ENCODE measurements around the gene IL37. TPM values are rescaled to one million over a fixed set of nuclear protein-coding genes. Genes with fewer than 3 reads are reported as not detected.

The IL37 gene
- total RNA-seq, 1 experiment from 2014 or later: not detected

DNA sequence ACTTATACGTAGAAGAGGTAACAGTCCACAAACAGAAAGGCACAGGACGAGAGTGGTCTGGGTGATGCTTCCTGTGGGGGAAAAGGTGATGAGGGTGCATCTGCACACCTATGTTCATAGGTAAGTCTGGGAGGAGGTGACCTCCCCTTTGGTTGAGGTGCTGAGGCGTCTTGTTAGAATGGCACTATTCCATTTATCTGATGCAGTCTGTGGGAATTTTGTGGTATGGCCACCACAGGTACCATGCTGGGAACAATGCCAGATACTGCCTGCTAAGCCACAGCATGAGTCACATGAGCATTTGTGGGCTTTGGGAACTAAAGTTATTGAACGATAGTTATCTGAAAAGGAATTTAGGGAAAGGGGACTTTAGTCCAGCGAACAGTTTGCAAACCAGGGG, 27.9 kb downstream of the IL37 start:
- in situ Hi-C loops (cut with HindIII; ENCODE audit: low pct_unique_long_range_greater_than_20kb, low sequenced_read_pairs): no loop called here
- no peak for DNase-seq (ENCODE audit: low read depth, low spot score)

DNA sequence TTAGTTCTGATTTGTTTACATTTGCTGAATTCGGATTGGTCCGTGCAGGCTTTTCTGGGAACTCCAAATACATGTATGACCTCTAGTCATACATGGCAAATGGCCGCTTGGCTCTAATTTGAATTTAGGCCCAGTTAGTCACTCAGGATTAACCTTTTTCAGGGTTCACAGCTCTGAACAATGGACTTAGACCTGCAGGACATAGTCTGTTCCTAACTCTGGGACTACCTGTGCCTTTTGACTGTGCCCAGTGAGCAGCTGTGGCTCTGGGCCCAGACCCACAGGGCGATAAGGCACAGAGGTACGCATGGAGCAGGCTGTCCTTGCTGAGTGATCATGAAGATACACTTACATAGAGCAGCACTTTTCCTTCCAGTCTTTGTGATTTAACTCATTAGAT, 28.5 kb downstream of the IL37 start:
- in situ Hi-C loops (cut with HindIII; ENCODE audit: low pct_unique_long_range_greater_than_20kb, low sequenced_read_pairs): no loop called here
- no peak for DNase-seq (ENCODE audit: low read depth, low spot score)

DNA sequence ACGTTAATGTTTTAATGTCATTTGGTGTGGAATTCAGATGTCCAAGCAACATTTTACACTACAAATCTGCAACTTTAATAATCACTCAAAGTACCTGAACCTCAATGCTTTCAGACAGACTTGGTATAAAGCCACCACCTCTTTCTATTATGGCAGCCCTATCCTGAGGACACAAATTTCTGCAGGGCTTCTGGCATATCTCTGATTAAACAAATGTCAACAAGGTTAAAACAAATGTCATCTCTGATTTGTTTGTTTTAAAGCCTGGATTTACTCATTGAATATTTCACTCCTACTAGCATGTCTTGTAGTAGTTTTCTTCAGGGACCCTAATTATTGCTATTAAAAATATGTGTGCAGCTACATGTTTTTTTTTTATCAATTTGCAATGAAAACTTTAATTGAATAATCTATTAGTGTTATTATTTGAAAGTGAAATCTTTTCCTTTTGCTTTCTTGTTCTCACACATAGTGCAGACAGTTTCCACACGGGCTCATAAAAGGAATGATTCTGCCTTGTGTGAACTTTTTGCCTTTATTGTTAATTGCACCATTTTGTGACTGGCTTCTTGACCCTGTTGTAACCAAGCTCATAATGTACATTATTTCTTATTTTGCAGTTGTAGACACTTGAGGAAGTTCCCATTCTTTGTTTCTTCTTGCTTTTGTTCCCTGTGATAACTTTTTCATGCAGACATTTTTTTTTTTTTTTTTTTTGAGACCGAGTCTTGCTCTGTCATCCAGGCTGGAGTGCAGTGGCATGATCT, 30.1 kb downstream of the IL37 start:
- in situ Hi-C loops (cut with HindIII; ENCODE audit: low pct_unique_long_range_greater_than_20kb, low sequenced_read_pairs): no loop called here

DNA sequence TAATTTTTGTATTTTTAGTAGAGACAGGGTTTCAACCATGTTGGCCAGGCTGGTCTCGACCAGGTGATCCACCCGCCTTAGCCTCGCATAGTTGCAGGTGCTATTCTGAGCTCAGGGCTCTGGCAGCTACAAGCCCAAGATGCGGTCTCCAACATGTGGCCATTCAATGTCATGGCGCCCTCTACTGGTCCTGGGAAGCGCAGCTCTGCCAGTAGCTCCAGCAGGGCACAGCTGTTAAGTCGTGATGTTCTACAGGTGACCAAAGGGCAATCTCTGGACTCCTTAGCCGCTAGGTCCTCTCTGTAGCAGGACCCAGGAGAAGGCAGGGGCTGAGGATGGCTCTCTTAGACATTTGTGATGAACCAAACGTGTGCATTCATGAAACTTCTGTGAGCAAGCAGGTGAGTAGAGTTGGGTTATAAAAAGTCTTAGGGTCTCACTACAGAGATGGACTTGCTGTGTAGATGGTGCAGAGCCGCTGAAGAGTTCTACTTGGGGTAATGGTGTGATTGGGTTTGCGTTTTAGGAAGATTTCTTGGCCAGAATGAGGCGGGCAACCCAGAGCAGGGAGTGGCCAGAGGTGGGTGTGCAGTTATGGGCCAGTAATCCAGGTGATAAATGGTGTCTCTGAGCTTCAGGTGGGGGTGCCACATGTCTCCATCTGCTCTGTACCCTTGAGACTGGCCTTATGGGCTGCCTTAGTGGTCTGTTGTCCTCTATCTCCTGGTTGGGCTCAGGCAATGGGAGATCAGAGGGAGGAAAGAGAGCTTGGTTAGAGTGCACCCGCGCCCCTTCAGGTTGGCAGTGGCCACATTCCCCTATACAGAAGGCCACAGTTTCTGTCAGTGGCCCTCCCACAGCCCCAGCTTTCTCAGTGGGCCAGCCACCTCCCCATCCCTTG, 31.0 kb downstream of the IL37 start:
- peak; percentile 82 for DNase-seq (ENCODE audit: low read depth, low spot score)
- in situ Hi-C loops (cut with HindIII; ENCODE audit: low pct_unique_long_range_greater_than_20kb, low sequenced_read_pairs): no loop called here

More for the DNA sequence above, 30.1 kb downstream of the IL37 start:
- DNase-seq (ENCODE audit: low read depth, low spot score): no peak

DNA sequence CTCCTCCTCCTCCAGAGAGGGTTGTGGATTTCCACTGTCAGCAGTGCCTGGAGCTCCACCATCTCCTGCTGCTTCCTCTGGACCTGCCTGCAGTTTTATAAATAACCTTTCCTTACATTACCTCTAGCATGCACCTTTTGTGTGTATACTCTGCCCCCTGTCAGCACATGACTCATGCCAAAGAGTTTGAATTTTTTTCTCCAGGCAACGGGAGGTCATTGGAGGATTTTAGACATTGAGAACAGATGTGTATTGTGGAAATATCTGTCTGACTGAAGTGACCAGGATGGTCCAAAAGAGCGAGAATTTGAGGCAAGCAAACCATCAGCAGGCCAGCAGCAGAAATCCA, 31.7 kb downstream of the IL37 start:
- in situ Hi-C loops (cut with HindIII; ENCODE audit: low pct_unique_long_range_greater_than_20kb, low sequenced_read_pairs): no loop called here

DNA sequence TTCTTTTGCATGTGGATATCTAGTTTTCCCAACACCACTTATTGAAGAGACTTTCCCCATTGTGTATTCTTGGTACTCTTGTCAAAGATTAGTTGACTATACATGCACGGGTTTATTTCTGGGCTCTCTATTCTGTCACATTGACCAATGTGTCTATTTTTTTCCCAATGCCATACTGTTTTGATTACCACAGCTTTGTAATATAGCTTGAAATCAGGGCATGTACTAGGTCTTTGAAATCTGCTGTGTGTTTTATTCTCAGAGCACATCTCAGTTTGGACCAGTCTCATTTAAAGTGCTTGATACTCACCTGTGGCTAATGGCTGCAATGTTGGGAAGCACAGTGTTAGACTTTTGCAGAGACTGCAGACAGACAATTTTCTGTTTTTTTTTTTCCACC, 34.0 kb downstream of the IL37 start:
- in situ Hi-C loops (cut with HindIII; ENCODE audit: low pct_unique_long_range_greater_than_20kb, low sequenced_read_pairs): no loop called here
- DNase-seq (ENCODE audit: low read depth, low spot score): no peak

More for the DNA sequence above, 31.7 kb downstream of the IL37 start:
- no peak for DNase-seq (ENCODE audit: low read depth, low spot score)

DNA sequence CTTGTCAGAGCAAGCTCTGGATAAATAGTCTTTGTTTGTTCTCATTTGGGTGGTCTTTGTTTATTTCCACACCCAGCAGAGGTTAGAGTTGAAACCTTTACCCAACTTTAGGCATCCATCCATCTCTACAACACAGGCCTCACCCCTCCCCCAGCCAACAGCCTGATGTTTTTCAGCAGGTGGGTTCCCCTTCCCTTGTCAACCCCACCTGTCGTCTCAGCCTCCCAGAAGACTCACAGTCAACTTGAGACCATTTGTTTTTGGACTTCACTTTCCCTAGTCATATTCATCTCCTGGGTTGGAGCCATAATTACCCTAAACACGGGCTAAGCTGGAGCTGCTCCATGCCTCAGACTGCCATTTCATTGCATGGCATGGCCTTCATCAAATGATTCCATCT, 35.1 kb downstream of the IL37 start:
- in situ Hi-C loops (cut with HindIII; ENCODE audit: low pct_unique_long_range_greater_than_20kb, low sequenced_read_pairs): no loop called here

DNA sequence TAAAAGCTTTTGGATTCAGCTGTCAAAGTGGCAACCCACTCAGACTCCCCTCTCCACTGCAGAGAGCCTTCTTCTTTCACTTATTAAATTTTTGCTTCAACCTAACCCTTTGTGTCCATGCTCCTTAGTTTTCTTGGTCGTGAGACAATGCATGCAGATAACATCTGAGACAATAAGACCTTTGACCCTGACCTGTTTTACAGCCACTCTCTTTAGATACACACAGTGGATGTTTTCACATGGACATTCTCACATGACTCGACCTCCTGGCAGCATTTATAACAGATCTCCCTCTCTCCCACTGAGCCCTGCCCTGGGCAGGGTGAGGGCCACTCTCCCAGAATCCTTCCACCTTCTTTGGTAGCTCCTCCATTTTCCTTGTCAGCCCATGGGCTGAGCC, 36.4 kb downstream of the IL37 start:
- in situ Hi-C loops (cut with HindIII; ENCODE audit: low pct_unique_long_range_greater_than_20kb, low sequenced_read_pairs): no loop called here
- peak; percentile 16 for DNase-seq (ENCODE audit: low read depth, low spot score)

More for the DNA sequence above, 35.1 kb downstream of the IL37 start:
- DNase-seq (ENCODE audit: low read depth, low spot score): no peak

DNA sequence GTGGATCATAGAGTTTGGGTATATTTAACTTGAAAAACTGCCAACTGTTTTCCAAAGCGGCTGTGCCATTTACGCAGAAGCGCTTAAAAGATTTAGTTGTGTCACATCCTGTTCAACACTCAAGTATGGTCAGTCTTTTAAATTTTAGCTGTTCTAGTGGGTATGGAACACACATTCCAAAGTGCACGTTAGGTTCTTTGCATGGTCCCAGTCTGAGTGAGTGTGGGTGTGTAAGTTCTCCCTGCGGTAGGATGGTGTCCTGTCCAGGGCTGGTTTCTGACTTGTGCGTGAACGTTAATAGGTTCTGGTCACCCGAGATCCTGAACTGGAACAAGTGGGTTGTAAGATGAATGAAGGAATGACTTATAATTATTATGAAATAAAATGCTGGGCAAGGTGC, 38.5 kb downstream of the IL37 start:
- in situ Hi-C loops (cut with HindIII; ENCODE audit: low pct_unique_long_range_greater_than_20kb, low sequenced_read_pairs): no loop called here
- no peak for DNase-seq (ENCODE audit: low read depth, low spot score)

DNA sequence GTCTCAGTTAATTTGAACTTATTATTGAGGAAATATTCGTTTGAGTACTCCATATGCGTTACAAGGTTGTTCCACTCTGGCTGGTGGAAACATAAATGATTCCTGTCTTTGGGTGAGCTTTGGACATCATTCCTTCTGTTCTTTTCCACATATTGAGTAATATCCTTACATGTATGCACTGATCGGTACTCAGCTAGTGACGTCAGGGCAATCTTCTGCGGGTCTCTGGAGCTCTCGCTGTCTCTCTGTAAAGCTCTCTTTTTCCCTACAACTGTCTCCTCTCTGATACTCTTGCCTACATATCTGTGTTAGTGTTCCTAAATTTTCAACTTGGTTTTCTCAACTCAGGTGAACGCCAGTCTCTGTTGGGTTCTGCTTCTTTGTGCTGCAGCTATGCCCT, 43.4 kb downstream of the IL37 start:
- in situ Hi-C loops (cut with HindIII; ENCODE audit: low pct_unique_long_range_greater_than_20kb, low sequenced_read_pairs): no loop called here

DNA sequence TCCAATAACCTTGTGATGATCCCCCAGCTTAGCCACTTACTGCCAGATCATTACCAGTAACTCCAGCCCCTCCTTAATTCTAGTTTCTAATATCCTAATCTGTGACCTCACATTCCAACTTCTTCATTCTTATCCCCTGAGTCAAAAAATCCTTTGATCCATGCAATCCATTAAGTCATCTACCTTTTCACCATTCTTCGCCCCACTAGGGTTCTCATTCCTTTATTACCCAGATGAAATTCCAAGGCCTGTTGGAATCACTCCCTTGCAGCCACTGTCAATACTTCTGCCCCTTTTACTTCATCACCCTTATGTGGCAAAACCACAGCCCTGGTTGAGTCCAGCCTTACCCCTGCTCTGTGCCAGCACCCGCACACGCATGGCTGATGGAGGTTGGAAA, 46.5 kb downstream of the IL37 start:
- in situ Hi-C loops (cut with HindIII; ENCODE audit: low pct_unique_long_range_greater_than_20kb, low sequenced_read_pairs): no loop called here
- no peak for DNase-seq (ENCODE audit: low read depth, low spot score)

More for the DNA sequence above, 43.4 kb downstream of the IL37 start:
- no peak for DNase-seq (ENCODE audit: low read depth, low spot score)

DNA sequence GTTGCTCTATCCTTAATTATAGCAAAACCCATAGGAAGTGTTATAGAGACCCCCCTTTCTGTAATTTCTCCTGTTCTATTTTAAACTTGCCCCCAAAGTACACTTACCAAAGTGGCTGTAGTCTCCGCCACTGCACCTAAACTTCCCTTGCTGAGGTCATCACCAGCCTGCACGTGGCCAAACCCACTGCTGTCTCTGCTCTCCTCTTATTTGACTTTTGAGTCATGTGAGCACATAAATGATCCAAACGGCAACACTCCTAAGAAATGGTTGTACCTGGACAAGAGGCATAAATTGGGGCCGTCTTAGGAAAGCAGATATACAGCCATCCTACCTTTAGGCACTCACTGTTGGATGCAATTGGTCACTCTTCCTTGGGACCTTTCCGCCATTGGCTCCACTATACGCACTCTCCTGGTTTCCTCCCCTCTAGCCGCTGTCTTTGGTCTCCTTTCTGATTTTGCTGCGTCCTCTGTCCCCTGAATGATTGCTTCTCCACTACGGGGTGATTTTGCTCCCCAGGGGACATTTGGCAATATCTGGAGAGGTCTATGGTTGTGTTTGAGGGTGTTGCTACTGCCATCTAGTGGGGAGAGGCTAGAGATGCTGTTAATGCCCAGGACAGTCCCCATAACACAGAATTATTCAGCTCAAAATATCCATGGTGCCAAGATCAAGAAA, 47.6 kb downstream of the IL37 start:
- in situ Hi-C loops (cut with HindIII; ENCODE audit: low pct_unique_long_range_greater_than_20kb, low sequenced_read_pairs): no loop called here
- peak; percentile 77 for DNase-seq (ENCODE audit: low read depth, low spot score)

DNA sequence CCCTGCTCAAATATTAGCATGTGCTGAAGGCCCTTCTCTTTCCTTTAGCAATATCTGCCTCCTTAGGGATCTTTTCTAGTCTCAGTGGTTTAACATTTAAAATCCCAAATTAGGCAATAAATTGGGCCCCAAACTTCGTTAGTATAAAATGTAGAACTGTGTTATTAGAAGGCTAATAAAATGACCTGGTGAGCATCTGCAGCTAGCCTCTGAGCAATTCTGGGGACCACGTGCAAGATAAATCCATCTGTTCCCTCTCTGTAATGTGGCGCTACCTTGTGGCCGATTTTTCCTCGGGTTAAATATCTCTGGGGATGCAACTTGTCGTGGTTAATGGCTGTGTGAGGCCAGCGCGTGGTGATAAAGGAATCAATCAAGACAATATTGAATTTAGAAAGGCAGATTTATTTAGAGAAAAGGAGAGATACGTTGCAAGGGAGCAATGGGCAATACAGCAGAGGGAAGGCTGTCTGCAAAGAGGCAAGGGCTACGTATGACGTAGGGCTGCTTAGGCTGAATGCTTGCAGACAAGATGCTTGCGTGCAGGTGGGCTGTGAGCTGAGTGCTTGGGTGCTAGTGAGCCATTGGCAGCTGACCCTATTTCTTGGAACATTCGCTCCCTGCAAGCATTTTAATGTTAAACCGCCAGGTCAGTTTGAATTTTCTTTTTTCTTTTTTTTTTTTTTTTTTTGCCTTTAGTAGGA, 48.3 kb downstream of the IL37 start:
- in situ Hi-C loops (cut with HindIII; ENCODE audit: low pct_unique_long_range_greater_than_20kb, low sequenced_read_pairs): no loop called here
- DNase-seq (ENCODE audit: low read depth, low spot score): peak; percentile 5

DNA sequence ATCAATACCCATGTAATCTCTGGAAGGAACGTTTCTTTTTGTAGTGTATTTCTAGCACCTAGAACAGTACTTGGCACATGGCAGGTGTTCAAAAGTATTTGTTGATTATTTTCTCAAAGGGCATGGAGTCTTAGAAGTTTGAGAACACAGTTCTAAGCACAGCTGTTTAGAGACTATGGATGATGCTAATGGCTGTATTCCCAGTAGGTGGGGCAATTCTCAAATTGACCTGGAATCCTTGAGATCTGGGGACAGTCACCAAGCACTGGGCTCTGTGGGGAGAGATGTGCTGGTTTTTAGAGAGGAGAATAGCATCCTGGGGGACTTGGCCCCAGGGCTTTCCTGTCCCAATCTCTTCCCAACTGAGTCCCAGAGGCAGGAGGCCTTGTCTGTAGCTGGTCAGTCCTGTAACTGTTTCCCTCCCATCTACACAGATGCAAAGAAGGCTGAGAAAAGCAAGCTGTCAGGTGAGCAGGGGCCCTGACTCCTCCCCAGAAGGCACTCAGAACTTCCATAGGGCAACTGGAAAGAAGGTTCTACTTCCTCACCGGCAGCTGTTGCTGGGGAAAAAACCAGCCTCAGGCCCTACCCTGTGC, 49.4 kb downstream of the IL37 start:
- DNase-seq (ENCODE audit: low read depth, low spot score): no peak
- in situ Hi-C loops (cut with HindIII; ENCODE audit: low pct_unique_long_range_greater_than_20kb, low sequenced_read_pairs): no loop called here

DNA sequence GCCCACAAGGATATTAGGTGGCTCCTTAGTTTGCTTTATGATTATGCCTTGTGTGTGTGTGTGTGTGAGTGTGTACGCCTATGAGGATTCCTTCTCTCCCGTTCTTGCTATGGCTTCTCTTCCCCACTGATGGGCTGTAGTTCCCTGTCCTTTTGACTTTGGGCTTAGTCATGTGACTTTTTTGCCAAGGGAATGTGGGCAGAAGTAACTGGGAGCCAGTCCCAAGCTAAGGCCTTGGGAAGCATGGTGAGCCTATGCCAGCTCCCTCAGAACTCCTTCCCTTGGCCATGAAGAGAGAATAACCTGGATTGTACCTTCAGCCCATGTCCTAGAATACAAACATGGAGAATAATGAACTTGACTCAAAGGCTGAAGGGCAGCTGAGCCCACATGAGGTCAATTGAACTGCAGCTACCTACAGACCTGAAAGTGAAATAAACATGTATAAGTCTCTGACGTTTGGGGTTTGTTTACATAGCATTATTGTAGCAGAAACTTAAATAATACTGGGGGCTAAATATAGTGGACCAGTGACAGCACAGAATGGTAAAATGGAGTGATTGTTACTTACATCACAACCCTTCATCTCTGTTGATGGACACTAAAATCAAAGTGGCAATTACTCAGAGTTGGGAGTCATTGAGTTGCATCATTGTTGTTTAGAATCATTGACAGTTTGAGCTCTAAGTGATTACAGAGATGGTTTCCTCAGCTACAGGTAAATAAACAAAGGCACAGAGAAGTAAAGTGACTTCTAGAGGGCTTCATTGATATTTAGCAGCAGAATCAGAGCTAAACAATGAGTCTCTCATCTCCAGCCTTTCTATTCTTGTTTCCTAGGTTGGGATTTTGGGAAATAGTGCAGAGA, 51.6 kb downstream of the IL37 start:
- in situ Hi-C loops (cut with HindIII; ENCODE audit: low pct_unique_long_range_greater_than_20kb, low sequenced_read_pairs): no loop called here
- no peak for DNase-seq (ENCODE audit: low read depth, low spot score)

DNA sequence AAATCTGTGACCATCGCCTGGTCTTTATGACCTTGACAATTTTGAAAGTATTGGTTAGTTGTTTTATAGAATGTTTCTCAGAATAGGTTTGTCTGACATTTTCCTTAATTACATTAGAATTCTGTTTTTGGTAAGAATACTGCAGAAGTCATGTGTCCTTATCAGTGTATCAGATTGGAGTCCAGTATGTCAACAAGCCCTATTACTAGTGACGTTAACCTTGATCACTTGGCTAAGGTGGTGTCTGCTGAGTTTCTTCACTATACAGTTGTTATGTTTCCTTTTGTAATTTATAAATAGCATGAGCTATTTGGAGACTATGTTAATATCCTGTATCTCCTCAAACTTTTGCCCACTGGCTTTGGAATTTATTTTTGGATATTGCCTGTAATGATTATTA, 56.1 kb downstream of the IL37 start:
- no peak for DNase-seq (ENCODE audit: low read depth, low spot score)
- in situ Hi-C loops (cut with HindIII; ENCODE audit: low pct_unique_long_range_greater_than_20kb, low sequenced_read_pairs): no loop called here

All from SK-MEL-5 (cell line).